GM12875 (cell line): ENCODE results near the gene WDR75.

Source experiments
- H3K4me3 ChIP-seq: one replicate; pipeline ENCODE4 v1.5.1; 2011; ENCODE audit warnings: low read depth, low read length, control low read depth
- TF ChIP-seq, protein P1 (sequence below): IDR thresholded peaks from 2 replicates; pipeline ENCODE4 v1.5.1; 2011; ENCODE audit warnings: low read depth, mild to moderate bottlenecking, control low read depth, inconsistent platforms, low read length, moderate library complexity, borderline replicate concordance; ENCODE audit not compliant: insufficient read depth

The WDR75 gene

DNA sequence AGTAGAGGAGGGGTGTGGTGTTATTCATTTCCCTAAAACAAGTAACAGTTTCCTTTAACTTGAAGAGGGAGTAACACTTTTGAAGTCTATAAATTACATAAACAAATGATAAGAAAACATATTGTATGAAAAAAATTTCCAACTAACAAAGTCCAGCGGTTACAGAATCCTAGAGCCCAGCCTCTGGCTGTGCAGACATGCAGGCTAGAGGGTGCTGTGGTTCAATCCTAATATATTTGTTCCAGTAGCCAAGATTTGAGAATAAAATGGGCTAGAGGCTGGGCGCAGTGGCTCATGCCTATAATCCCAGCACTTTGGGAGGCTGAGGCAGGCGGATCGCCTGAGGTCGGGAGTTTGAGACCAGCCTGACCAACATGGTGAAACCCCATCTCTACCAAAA, 56.9 kb downstream of the WDR75 start:
- TF ChIP-seq, protein P1, sequence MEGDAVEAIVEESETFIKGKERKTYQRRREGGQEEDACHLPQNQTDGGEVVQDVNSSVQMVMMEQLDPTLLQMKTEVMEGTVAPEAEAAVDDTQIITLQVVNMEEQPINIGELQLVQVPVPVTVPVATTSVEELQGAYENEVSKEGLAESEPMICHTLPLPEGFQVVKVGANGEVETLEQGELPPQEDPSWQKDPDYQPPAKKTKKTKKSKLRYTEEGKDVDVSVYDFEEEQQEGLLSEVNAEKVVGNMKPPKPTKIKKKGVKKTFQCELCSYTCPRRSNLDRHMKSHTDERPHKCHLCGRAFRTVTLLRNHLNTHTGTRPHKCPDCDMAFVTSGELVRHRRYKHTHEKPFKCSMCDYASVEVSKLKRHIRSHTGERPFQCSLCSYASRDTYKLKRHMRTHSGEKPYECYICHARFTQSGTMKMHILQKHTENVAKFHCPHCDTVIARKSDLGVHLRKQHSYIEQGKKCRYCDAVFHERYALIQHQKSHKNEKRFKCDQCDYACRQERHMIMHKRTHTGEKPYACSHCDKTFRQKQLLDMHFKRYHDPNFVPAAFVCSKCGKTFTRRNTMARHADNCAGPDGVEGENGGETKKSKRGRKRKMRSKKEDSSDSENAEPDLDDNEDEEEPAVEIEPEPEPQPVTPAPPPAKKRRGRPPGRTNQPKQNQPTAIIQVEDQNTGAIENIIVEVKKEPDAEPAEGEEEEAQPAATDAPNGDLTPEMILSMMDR: no peak
- H3K4me3 ChIP-seq: no peak overlapping the region

DNA sequence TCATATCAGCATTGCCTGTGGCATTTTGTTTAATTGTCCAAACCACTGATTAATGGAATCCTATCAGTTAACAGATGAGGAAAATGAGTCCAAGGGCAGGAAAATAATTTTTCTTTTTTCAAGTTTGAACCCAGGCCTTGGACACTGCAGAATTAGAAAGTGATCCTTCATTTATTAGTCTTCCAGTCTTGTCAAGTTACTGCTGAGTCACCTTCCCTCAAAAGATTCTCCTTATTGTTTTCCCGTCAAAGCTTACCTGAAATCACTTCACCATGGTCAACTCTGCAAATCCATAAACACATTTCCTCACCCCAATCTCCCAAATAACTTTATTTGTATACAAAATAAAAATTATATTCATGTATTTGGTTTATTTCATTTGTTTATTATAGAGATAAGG, 57.9 kb downstream of the WDR75 start:
- TF ChIP-seq, protein P1: no peak
- no peak overlapping the region for H3K4me3 ChIP-seq

DNA sequence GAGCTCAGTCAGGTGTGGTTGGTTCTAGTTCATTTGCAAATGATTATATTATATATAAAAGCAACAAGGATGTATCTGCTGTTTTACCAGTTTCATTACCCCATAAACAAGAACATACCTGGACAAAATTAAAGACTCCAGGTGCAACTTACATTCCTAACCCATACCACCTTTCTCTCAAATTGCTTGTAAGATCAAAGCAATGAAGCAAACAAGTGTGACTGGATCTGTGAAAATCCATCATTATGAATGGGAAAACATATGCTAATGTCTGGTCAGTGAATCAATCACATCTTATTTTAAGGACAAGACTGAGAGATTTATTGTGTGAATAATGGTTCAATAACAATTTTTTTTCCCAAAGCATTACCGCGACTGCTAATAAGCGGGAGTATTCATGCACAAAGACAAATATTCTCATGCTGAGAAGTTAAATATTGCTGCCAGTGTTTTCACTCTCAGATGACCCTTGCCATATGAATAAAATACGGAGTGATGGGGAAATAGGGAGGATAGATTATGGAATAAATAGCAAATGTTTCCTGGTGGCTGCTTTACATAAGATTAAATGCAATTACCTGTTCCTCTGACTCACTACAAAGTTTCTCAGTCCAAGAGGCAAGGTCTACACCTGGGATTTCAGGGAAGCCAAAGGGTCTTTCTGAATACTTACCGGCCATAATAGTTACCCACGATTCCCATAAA, 59.3 kb downstream of the WDR75 start:
- H3K4me3 ChIP-seq: no peak overlapping the region
- TF ChIP-seq, protein P1: no peak

DNA sequence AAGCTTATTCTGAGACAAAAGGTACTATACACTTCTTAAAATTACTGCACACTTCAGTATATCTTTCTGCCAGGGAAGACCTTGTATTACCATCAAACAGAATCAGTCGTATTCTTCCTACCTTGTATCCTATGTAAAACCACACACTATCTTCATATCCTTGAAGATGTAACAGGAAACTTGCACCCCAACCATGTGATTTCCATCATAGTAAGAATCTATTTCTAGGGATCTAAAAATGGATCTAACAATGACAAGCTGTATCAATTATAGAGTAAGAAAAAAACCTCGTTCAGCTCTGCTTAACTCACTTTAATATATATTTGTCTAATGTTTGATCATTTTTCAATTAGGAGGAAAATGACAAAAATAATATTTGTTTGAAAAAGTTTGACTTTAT, 60.2 kb downstream of the WDR75 start:
- H3K4me3 ChIP-seq: no peak overlapping the region
- TF ChIP-seq, protein P1: no peak

DNA sequence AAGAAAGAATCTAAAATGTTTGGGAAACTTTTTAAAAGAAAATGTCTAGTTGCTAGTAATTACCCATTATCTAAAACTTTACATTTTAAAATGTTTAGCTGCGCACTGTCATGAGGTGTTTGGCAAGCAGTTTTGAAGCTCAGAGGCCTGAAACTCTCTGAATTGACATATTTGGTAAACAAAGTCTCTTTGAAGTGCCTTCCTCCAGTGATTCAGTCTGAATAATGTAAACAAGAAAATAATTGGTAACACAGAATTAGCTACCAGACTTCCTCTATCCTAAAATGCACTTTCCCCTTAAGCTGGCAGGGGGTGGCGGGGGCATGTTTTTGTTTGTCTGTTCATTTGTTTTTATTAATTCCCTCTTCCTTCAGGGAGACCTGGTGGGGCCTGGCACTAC, 61.4 kb downstream of the WDR75 start:
- no peak overlapping the region for H3K4me3 ChIP-seq
- TF ChIP-seq, protein P1: no peak

DNA sequence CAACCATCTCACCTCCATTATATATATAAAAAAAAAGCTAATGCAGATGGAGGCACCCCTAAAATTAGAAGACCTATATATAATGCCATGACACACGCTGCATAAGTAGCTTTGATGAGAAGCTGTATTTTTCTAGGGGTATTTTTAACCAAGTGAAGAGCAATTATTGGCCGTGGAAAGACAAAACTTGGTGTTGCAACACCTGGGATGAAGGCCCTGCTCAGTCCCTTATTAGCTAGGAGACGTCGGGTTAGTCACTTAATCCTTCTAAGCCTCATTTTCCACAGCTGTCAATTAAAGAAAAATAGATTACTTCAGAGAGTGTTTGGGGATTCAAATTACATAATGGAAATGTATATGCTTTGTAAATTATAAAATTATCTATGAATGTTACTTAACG, 63.0 kb downstream of the WDR75 start:
- no peak overlapping the region for H3K4me3 ChIP-seq
- TF ChIP-seq, protein P1: no peak

DNA sequence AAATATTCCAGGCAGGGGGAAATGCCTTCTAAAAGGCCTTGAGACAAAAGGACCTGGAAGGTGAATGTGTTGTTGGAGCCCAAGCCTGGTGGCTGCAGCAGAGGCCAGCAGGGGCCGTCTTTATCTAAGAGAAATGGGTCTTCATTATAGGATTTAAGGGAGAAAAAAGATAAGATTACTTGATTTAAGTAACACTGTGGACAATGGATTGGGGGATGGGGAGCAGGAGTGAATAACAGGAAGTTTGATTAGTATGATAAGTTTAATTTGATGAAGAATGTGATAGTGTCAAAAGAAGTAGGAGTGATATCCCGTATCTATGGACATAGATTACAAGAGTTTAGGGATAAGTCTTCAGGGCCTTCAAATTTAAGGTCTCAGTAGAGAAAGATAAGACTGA, 64.2 kb downstream of the WDR75 start:
- TF ChIP-seq, protein P1: no peak

More for the DNA sequence above, 64.2 kb downstream of the WDR75 start:
- H3K4me3 ChIP-seq: no peak overlapping the region
